COR-L47 (cell line): Measurements from ENCODE around the gene ADGRF1.
"Not testable (repeated sequence)": the region's sequence is repeated elsewhere in the genome, so short reads cannot be mapped to it uniquely, and the experiment has no call there.

Experiments
- DNase-seq: peaks from one replicate; lab custom pipeline; 2025; lab: John Stamatoyannopoulos, UW

The ADGRF1 gene

DNA sequence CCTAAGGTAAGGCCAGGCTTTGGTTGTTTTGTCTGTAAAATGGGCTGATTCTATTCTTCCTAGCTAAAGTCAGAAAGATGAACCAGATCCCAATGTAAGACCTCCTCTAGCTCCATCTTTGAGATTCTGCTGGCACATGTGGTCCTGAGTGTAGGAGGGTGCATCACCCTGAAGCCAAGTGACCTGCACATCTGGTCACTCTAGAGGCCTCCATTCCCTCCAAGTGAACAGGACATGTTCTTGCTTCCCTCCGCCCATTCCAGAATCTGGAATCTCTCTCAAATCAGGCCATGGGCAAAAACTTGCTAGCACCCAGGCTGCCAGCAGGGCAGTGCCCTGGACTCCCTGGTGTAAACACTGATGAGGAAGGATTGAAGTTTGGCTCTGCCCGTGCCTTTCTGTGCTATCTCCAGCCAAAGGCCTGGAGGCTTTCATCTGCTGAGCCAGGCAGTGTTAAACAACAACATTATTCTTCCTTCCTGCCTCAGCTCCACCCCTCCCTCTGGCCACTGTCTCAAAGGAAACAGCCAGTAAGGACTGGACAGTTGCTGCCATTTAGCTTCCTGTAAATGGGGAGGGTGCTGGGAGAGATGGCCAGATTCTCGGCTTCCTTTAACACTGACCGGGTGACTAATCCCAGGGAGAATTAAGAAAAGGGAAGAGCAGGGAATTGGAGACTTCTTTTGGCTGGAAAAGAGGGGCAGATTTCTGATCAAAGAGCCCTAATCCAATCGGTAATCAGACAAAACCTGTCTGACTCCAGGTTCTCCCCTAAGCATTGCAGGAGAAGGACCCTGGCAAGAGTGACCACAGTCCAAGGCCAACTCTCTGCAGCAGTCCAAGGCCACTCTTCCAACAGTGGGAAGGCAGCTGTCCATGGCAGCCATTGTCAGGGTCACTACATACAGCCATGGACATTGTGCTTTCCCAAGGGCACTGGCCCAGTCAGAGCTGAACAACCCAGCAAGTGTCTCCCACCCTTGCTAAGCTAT is 19.5 kb upstream of the ADGRF1 start:
- DNase-seq, result no peak

DNA sequence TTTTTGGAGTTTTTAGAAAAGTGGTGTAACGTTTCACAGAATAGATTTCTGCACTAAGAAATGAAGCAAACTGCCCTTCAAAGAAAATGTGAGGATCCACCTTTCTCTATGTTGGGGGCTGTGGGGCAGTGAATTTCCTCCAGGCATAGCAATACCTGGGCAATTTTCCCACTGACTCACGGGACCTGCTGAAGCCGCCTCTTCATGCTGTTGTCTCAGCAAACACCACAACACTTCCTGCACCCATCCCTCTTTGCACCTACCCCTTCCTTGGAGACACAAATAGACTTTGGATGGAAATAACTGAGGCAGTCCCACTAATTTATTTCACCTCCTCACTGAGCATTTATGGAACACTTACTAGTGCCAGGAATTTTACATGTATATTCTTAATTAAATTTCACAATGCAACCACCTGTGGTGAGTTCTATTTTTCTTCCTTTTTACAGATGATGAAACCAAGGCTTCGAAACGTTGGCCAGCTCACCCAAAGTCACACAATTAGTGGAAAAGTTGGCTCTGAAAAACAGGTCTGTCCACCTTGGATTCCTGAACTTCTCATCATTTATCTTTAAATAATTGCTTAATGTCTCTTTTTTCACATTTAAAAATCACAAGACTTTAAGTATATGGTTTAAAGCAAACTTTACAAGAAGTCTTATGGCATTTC is 17.2 kb upstream of the ADGRF1 start:
- no peak for DNase-seq

DNA sequence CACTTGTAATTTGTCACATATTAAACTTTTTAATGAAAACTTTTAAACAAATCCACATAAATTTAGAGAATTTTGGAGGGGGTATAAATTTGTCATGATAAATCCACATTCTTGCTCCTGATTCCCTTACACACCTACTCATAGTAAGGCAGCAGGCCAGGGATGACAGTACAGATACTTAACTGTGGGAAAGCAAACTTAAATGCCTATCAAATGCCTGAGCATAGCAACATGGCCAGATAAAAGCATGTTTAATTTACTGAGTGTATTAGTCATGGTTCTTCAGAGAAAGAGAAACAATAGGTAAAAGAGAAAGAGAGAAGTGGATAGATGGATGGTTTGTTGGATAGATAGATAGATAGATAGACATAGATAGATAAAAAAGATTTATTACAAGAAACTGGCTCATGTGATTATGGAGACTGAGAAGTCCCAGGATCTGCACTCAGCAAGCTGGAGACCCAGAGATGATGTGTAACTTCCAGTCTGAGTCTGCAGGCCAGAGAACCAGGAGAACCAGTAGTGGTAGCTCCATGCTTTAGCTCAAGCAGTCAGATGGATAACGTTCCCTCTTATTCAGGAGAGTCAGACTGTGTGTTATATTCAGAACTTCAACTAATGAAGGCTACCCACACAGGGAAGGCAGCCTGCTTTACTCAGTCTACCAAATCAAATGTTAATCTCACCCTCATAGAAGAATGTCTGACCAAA is 15.9 kb upstream of the ADGRF1 start:
- no peak for DNase-seq

DNA sequence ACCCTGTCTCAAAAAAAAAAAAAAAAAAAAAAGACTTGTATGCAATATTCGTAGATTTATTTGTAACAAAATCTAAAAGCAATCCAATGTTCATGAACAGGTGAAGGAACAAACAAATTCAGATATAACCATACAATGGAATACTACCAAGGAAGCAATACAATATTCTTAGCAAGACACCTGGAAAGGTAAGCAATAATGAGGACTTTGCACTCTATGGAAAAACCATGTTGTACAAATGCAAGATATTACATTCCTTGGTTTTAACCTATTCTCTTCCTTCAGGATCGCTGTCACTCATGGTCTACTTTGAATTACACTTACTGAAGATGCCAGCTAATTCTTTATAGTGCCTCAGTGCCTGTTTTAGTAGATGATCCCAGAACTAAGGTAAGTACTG is 14.7 kb upstream of the ADGRF1 start:
- no peak for DNase-seq

DNA sequence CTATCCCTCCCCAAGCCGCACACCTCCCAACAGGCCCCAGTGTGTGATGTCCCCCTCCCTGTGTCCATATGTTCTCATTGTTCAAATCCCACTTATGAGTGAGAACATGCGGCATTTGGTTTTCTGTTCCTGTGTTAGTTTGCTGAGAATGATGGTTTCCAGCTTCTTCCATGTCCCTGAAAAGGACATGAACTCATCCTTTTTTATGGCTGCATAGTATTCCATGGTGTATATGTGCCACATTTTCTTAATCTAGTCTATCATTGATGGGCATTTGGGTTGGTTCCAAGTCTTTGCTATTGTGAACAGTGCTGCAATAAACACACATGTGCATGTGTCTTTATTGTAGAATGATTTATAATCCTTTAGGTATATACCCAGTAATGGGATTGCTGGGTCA is 12.2 kb upstream of the ADGRF1 start:
- not testable (repeated sequence) for DNase-seq

DNA sequence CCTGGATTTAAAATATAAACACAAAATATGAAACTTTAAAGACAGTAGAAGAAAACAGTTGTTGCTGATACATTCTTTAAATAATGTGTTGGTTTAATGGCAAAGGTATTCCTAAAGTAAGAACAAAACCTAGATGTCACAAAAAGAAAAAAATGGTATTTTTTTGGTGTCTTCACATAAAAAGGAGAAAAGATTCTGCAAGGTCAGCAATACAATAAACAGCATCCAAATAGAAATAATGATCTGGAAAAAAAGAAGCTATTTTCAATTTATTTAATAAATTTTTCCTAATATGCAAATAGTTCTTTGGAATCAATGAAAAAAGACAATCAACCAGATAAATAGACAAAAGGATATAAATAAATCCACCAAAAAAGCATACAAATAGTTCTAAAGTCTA is 6.5 kb upstream of the ADGRF1 start:
- no peak for DNase-seq

DNA sequence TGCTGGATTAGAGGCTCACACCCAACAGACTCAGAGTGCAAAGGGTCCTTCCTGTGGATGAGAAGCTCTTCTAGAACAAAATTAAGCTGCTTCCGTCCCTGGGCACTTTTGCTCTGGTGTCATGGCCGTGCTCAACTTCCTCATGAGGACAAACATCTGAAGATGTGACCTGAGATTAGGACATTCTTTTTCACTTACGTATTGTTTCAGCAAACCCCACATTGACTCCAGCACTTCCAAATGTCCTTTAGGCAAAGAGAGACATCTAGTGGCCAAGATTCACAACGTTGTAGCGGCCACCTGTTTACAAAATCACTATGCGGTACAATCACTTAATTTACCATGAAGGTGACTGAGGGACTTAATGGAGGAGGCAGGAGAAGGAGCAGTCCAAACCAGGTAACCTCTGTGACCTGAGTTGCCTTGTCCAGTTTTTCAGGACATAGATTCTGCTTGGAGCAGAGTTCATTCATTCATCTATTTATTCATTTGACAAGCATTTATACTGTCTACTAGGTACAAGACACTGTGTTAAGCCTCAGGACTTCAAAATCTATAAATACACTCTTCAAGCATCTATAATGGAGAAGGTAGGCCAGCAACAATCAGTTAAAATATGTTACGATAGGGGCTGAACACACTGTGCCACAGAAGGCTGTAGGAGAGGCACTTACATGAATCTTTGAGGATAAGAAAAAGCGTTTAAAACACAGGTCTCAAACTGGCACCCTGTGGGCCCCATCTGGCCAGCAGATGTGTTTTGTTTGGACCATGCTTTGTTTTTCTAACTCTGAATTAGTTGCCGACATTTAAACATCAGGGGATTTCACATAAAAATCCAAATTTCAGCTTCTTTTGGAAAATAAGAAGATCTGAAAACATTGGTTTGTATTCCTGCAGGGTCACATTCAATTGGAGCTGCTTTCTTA is 5.6 kb upstream of the ADGRF1 start:
- peak; percentile 54 for DNase-seq

DNA sequence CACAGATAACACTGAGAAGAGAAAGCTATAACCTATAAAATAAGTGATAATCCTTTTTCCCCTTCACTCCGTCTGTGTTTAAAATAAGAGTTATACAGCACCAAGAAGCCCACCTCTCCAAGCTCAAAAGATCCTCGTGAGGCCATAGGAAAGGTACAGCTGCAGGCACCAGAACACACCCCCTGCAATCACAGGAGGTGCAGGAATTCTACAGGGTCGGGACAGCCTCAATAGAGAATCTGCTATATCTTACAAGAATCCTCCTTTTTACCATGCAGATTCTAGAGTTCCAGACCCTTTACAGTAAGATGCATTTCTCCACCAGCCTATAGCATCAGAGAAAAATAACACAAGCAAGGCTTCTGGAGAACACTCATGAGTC is 5.0 kb upstream of the ADGRF1 start:
- DNase-seq, result no peak

DNA sequence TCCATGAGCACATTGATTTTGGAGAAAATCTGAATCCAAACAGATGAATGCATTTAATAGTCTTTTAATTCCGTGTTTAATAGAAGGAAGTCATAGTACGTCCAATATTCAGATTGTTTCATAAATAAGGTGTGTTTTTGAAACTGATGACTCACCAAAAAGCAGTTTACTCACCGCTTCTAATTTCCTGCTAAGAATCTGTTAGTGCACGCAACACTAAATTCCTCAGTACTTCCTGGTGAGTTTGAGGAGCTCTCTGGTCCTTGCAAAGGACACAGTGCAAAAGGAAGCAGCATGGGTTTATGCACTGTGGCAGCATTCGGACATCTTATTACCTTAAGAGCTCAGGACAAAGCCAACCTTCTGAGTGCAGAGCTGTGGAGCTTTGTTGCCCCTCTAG is 2.3 kb upstream of the ADGRF1 start:
- no peak for DNase-seq

DNA sequence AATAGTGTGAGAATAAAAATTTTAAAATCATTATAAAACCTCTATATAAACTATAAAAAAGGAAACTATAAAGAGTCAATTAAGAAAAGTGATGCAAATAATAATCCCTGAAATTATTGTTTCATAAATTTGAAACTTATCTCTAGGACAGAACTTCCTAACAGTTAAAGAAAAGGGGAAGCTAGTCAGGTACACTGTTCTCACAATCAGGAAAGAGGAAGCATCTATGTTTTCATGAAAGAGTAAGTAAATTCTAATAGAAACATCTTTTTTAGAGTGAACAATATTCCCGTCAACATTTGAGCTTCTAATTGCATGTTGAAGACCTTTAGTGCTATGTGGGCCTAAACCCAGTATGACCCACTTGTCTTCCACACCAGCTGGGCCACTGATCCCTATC is 1.2 kb upstream of the ADGRF1 start:
- DNase-seq, result no peak

DNA sequence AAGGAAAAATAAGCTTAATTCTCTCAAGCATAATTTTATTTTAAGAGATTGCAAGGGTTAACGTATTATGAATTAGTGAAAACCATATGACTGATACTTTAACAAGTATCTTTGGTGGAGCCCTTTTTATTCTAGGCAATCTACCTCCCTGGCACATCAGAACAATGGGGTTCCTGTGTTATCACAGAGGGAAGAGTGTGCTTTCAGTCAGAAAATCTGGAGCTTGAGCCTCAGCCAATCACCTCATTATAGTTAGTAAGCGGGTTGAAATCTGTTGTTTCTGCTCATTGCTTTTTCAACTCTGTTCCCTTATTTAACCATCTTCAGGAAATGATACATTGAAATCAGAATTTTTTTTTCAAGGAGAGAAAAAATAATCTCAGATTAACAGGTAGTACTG is 391 bp downstream of the ADGRF1 start:
- DNase-seq, result no peak

DNA sequence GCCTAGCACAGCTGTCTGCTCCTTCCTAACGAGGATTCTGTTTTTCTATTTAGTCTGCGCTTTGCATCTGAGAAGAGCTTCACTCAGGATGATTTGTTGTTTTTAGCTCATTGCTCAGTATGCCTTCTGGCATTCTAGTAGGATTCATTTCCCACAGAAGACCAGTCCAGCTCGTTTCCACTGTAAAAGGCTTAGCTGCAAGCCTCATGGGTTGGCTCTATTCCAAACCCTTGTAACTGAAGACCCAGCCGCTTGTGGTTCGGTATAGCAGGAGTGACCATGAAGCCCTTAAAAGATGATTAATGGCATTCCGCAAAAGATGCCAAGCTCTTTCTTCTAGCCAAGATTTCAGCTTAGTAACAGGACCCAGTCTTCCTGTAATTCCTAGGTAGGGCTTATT is 7.2 kb downstream of the ADGRF1 start:
- peak; percentile 47 for DNase-seq

DNA sequence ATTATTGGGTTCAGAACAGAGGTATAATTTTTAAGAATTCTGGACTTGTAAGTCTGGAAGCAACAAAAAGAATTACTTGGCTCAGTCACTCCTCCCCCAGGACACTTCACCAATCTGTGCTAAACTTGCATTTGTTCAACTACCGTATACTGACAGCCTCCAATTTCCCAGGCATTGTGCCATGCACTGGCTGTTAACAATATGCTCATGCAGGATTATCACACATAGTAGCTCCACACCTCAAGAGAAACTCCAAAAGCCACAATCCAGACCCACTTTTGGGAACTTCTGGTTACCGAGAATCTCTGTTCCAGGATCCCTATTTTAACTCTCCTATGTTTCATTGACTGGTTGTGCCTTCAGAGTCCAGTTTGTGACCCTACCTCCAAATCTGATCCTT is 7.7 kb downstream of the ADGRF1 start:
- DNase-seq, result no peak

DNA sequence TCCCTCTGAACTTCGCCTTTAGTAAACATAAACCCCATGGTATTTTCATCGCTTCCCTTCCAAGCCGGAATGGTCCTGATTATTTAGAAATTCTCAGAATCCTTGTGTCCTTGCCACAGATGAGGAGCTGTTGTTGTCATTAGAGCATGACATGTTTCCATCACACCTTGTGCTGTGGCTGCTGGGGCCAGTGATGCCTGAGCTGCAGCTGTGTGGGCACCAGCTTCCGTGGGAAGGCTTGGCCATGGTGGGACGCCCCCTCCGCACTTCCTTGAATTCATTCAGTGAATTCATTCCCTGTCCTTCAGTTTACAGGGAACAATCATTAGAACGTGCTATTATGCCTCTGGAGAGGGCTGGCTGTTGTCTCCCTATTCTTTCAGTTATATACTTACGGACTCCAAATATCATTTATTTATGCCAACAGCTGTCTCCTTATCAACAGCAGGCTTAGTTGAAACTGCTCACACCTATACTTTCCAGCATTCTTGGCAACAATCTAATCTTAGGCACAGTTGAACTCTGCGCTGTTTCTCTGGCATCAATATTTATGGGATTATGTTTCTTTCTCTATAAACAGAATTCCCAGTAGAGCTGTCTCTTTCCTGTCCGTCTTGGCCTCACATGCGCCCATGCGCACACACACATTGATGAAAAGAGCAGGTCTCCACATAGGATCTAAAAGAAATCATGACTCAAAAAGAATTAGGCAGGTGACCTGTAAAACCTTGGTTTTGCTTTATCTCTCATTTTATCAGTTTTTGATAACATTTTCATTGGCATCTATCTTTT is 9.0 kb downstream of the ADGRF1 start:
- no peak for DNase-seq

DNA sequence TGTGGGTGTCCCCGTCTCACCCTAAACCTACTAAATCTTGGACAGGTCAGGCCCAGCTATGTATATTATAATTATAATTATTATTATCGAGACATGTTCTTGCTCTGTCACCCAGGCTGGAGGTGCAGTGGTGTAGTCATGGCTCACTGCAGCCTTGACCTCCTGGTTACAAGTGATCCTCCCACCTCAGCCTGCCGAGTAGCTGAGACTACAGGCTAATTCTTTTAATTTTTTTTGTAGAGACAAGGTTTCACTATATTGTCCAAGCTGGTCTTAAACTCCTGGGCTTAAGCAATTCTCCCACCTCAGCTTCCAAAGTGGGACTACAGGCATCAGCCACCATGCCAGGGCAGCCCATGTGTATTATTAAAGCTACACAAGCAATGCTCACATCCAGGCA is 10.5 kb downstream of the ADGRF1 start:
- DNase-seq, result no peak

DNA sequence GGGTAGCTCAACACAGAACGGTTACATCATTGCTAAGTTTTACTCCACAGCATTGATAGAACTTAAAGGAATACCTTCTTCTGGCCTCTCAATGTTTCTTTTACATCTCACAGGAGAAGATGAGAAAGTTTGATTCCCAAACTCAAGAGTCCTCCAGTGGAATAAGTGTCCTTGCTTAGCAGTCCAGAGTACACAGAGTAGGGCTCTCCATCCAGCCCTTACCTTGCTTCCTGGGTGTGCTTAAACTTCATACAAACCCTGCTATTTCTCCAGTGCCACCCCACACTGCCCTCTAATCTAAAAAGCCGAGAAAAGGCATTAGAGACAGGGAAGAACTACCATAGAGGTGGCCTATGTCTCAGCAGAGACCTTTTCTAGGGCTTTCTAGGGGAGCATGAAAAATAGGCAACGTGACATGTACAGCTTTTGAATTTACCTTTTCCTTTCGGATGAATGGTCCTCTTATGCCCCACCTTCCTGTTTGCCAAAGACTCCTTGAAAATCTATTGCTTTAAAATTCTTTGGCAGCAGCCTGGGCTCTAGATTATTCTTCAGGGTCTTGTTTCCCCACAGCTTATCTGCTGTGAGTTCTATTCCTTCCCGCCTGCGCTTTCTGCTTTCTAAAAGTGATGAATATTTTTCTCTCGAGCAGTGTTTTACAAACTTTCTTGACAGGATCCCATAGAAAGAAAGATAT is 12.1 kb downstream of the ADGRF1 start:
- DNase-seq, result no peak

DNA sequence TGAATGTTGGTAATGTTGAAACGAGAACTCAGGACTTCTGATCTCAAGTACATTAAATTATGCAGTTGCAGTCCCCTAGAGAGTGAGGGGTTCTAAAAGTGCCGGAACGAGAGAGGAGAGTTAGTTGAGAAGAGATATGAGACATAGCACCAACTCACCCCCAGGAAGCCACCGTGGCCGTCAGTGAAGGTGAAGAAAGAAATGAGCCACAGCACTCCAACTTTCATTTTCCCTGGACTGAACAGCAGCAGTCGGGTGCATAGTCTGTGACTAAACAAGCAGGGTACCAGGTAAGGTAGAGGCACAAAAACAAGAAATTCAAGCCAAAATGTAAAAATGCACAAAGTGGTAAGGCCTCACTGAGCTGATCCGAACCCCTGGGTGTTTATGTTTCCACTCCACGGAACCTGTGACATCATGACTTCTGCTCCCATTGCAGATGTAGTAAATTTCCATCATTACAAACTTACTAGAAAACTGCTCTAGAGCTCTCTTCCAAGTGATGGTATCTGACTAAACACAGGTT is 13.2 kb downstream of the ADGRF1 start:
- DNase-seq, result no peak

DNA sequence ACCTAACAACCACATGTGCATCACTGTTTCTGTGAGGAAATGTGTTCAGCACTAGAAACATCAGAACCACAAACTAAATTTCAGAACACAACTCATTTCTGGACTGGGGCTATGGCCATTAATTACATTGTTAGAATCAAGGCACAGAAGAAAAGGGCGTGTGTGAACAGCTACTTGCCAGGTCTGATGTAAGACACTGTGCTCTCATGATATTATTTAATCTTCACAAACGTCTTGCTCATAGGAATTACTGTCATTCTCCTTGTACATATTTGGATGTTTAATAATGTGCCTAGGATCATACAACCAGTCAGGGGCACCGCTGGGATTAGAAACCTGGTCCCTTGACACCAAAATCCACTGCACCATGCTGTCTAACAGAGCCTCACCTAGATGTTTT is 14.8 kb downstream of the ADGRF1 start:
- DNase-seq, result no peak

DNA sequence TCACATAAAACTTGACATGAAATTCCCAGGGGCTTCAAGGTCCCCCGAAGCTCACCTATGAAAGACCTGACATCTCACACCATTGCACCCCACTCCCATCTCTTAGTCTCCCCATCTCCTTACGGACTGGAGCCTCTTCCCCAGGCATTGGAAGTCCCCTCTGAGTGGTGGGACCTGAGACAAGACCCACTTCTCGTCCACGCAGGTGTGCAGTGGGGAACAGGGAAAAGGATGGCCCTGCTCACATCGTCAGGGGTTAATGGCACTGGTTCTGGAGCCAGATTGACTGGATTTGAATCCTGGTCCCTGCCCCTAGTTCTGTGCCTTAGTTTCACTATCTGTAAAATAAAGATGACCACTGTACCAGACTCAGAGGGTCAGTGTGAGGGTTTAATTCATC is 15.5 kb downstream of the ADGRF1 start:
- no peak for DNase-seq

DNA sequence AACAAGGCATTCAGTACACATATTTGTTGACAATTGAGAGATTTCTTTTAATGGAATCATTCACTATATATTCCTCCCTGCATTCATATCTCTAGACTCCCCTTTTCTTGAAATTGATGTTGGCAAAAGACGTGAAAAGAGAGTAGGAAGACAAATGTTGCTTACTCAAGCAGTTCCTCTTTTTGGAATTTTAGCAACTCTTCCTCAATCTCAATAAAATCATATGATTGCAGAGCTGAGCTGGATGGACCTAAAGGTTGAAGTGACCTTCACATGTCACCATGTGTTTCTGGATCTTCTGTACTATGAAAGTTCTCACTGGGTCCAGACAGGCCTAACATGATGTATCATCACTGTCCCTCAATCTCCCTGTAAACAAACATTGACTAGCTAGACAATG is 18.6 kb downstream of the ADGRF1 start:
- no peak for DNase-seq
